T-helper 1 cell treated with Interleukin-12 subunit alpha and Interleukin-12 subunit beta and Interleukin-4 antibody, amounts not matched to agents 30 ng/mL and 1 ng/mL, for 36 hours (primary cell): ENCODE data around the gene ABCA2. TPM values are rescaled to one million over a fixed set of nuclear protein-coding genes. Genes with fewer than 3 reads are reported as not detected.

Experiments used
- intact Hi-C: fragments of 100-400 bp; cut with micrococcal nuclease; formaldehyde crosslinking; loops from one replicate; pipeline ENCODE4 v1.15.1; 2024
- total RNA-seq: library from RNA; stranded (reverse); gene quantifications from 2 replicates; pipeline ENCODE4 v1.2.3, GENCODE V29; 2022

ABCA2 gene
- total RNA-seq, 1 donor from 2014 or later, result 30.0 TPM

- intact Hi-C loops, result no loop called here
These were observed 26.0 kb downstream of the ABCA2 start for GRCh38 chr9:137001857-137002645.

- intact Hi-C loops, result loop anchor here (1.0 kb wide), 3 partner anchors 8 to 98 kb away; partner anchors contain the start of gene PAXX
These were observed 27.7 kb downstream of the ABCA2 start for GRCh38 chr9:137000177-137000930.

- intact Hi-C loops, result loop anchor here (1.0 kb wide), 1 partner anchor 211 kb away; no protein-coding TSS in a partner anchor
These were observed 30.2 kb downstream of the ABCA2 start for GRCh38 chr9:136997830-136998234.

DNA sequence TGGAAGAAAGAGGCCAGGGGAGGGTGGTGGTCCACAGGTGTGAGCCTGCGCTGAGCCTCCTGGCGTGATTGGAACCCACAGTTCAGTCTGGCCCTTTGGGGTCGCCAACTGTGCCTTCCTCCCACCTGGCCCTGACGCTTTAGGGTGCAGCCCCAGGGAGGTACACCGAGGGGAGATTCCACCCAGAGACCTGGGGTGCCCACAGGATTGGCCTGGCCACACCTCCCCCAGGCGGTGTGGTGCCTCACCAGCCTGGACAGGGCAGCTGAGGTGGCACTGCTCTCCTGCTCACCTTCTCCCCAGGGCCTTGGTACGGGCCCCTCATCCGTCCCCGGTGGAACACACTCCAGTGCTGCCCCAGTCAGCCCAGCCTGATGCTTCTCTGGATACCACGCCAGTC lies 30.7 kb downstream of the ABCA2 start:
- intact Hi-C loops, result loop anchor here (1.0 kb wide), 1 partner anchor 210 kb away; no protein-coding TSS in a partner anchor

DNA sequence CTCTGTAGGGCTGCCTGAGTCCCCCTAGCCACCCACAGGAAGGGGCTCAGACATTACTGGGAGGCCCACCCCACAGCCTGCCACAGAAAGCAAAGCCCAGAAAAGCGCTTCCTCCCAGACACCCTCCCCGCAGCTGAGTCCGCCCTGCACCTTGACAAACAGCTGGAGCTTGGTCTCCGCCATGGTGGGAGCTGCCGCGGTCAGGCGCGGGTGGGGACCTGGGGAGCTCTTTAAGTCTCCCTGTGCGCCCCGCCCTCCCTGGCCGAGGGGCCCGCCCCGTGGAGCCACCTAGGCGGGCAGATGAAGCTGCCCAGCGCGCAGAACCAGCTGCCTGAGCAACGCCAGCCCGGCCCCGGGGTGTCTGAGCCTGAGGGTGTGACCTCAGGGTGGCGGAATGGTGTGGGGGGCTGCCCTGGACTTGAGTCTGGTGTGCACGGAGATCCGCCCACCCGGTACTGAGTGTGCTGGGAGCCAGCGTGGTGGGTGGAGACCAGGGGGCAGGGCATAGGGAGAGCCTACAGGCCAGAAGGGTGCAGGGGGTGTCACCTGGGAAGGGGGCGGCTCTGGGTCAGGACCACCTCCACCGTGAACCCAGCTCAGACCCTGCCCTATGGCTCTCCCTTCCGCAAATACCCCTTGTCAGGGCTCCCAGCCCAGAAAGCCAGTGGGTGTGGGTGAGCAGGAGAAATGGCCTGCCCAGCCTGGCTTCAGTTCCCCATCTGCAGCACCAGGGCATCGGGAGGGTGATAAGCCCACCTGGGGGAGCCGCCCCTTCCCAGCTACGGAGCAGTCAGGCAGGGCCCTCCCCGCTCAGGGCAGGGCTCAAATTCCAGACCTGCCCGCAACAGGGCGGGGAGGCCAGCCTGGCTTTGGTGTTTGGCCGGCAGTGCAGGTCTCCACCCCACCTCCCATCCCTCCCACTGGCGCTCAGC lies 31.4 kb downstream of the ABCA2 start, which contains the start of gene CLIC3:
TSS of gene CLIC3 (minus strand) at position 208 of the 932 bp plus-strand sequence. CDS start at position 183, 25 bp downstream.
- intact Hi-C loops, result loop anchor here (1.0 kb wide), 1 partner anchor 209 kb away; no protein-coding TSS in a partner anchor

DNA sequence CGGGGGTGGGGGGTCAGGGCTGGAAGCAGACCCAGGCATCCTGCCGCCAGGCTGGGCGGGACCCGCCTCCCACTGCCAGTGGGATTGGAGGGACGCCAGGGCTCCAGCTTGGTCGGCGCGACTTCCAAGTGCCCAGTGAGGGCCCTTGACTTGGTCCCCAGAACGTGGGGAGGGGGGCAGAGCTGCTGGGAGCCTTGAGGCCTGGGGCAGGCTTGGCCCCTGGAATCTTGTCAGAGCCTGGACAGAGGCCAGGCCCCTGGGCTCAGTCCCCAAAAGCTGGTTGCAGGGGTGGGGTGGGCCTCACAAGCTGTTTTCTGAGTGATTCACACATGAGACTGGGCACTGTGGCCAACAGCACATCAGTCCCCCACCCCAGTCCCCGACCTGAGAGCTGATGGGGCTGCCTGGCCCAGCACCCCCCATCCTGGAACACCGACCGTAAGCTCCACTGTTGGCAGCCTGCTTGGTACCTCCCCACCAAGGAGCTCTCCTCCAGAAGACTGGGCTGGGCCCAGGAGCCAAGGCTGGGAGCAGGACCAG lies 32.2 kb downstream of the ABCA2 start:
- intact Hi-C loops, result no loop called here

DNA sequence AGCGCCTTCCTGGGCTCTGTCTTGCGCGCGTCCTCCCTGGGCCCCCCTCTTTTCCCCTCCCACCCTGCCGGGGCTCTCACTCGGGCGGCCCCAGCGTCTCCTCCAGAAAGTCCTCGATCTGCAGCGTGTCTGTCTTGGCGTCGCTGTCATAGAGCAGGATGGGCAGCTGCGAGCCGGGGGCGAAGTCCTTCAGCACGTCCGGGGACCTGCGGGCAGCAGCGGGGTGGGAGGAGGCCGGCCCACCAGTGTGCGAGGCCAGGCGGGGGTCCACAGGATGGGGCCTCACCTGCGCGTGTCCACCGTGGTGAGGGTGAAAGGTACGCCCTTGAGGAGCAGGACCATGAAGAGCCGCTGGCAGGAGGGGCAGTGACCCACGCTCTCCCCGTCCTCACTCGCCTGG lies 32.7 kb downstream of the ABCA2 start:
- intact Hi-C loops, result no loop called here

DNA sequence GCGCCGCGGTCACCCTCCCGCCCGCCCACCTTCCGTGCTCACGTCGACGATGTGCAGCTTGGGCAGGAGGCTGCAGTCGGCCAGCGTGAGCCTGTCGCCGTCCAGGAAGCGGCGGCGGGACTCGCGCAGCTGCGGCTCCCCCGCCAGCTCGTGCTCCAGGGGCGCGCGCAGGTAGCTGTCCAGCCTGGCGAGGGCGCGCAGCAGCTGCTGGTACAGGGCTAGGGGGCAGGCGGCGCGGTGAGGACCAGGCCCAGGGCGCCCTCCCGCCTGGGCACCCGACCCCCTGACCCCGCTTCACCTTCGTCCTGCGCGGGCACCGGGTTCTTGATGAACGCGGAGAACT lies 33.2 kb downstream of the ABCA2 start:
- intact Hi-C loops, result loop anchor here (5.0 kb wide), 5 partner anchors 92 to 612 kb away; partner anchors contain the start of genes ARRDC1, MAN1B1 and TUBB4B

GRCh38 chr9:136994180-136994887 lies 33.7 kb downstream of the ABCA2 start:
- intact Hi-C loops, result loop anchor here (5.0 kb wide), 5 partner anchors 92 to 613 kb away; partner anchors contain the start of genes ARRDC1, MAN1B1 and TUBB4B

GRCh38 chr9:136992819-136993369 lies 35.1 kb downstream of the ABCA2 start:
- intact Hi-C loops, result loop anchor here (1.0 to 5.0 kb wide), 14 partner anchors 7 to 614 kb away; partner anchors contain the start of genes ARRDC1, FBXW5, MAN1B1 and PHPT1

GRCh38 chr9:136991993-136992818 lies 35.8 kb downstream of the ABCA2 start, which contains the start of gene PAXX:
Gene PAXX, plus strand, starts transcription at chr9:136992422. Its CDS starts 22 bp downstream, at chr9:136992444.
- intact Hi-C loops, result loop anchor here (1.0 to 5.0 kb wide), 15 partner anchors 8 to 615 kb away; partner anchors contain the start of genes ARRDC1, FBXW5, MAN1B1 and PHPT1

DNA sequence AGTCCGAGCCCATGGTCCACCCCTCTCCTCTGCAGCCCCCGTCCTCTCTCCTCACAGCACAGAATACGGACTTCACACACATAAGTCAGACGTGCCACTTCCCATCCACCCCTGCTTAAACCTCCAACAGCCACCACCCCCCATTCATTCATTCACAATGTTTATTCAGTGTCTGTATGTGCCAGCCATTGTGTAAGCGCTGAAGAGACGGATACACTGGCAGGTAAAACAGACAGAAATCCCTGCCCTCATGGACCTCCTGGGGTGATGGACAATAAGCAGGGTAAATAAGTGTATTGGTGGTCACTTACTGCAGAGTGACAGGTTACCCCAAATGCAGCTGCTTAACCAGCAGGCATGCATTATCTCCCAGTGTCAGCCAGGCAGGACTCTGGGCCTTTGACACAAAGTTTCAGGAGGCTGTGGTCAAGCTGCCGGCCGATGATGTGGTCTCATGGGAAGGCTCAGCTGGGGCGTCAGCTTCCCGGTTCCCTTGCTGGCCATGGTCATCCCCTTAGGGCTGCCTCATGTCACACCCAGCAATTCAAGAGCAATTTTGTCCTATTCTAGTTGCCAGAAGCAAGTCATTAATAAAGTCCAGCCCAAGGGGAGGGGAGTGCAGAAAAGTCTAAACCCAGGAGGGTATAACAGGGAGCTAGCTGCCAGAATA lies 37.7 kb downstream of the ABCA2 start:
- intact Hi-C loops, result loop anchor here (5.0 kb wide), 5 partner anchors 88 to 617 kb away; partner anchors contain the start of genes ARRDC1, MAN1B1 and TUBB4B

- intact Hi-C loops, result no loop called here
These were observed 39.2 kb downstream of the ABCA2 start for GRCh38 chr9:136988872-136989271.

GRCh38 chr9:136985853-136986252 lies 42.2 kb downstream of the ABCA2 start:
- intact Hi-C loops, result no loop called here

DNA sequence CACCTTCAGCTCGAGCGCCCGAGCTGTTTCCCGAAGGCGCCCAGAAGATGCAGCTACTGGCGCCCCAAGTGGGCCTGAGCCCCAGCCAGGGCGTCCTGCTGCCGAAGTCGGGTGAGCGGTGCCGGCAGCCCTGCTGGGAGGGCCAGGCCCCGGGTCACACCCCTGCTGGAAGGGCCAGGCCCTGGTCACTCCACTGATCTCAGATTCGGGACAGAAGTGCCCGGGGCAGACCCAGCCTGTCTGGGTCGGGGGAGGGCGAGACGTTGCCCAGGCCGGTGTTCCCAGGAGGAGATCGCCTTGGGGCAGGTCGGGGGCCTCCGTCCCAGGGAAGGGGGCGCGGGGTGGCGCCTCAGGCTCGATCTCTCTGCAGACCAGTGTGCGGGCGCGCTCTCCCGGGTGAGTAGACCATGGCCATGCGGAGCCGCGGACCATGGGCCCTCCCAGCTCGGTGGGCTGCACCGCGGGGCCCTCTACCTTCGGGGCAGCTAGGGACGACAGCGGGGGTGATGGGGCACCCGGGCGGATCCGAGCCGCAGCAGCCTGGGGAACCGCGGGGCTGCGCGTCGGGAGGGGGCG lies 42.9 kb downstream of the ABCA2 start:
- intact Hi-C loops, result no loop called here

- intact Hi-C loops, result no loop called here
These were observed 43.5 kb downstream of the ABCA2 start for GRCh38 chr9:136984464-136985026.
